ENCODE measurements around the gene PKD1L1. TPM values are rescaled to one million over a fixed set of nuclear protein-coding genes. Genes with fewer than 3 reads are reported as not detected.

PKD1L1 gene
- total RNA-seq, 6 donors from 2014 or later = 0.46 to 4.8 (median 0.75) TPM

GRCh38 chr7:47751043-47751442 lies 197.2 kb downstream of the PKD1L1 start:
- H3K4me3 ChIP-seq = no peak overlapping the region
- WGBS, 2 donors = 57 to 58% methylated on average over 5 of the region's 5 CpGs
- H3K36me3 ChIP-seq = no peaks in the 10 kb centered on the region
- H3K9me3 ChIP-seq = no peaks in the 10 kb centered on the region
- ATAC-seq (ENCODE audit: low FRiP score in 2 of 2) (no peak), DNase-seq (no peak)
- no peak overlapping the region for H3K27ac ChIP-seq
- TF ChIP-seq EP300 (IDR thresholded peaks at IDR 0.05) (no peak), POLR2AphosphoS5 (IDR thresholded peaks at IDR 0.05) (no peak)
- H3K4me1 ChIP-seq = no peaks in the 10 kb centered on the region
- H3K27me3 ChIP-seq = no peaks in the 10 kb centered on the region

- H3K4me3 ChIP-seq = no peak overlapping the region
- H3K9me3 ChIP-seq = no peaks in the 10 kb centered on the region
- WGBS, 2 donors = 83 to 85% methylated on average over 7 of the region's 7 CpGs
- H3K4me1 ChIP-seq = peaks cover 0 to 6% (median 0%) of the 10 kb centered on the region in 4 donors
- DNase-seq (no peak), ATAC-seq (ENCODE audit: low FRiP score in 2 of 2) (no peak)
- H3K27ac ChIP-seq = no peak overlapping the region
- no peaks in the 10 kb centered on the region for H3K27me3 ChIP-seq
- TF ChIP-seq POLR2A (IDR thresholded peaks at IDR 0.05) (no peak), POLR2AphosphoS5 (IDR thresholded peaks at IDR 0.05) (no peak), EP300 (IDR thresholded peaks at IDR 0.05) (no peak)
- H3K36me3 ChIP-seq = no peaks in the 10 kb centered on the region
Observed at GRCh38 chr7:47748041-47748440, 200.2 kb downstream of the PKD1L1 start.

- Histone ChIP-seq H3K27ac (no peak overlapping the region), H3K4me1 (peaks cover 0 to 6% (median 0%) of the 10 kb centered on the region in 4 donors)
Observed at GRCh38 chr7:47747160-47747559, 201.1 kb downstream of the PKD1L1 start.

GRCh38 chr7:47746468-47746867 lies 201.8 kb downstream of the PKD1L1 start:
- ATAC-seq (ENCODE audit: low FRiP score in 2 of 2) = no peak
- WGBS, 2 donors = 100% methylated on average over 2 of the region's 4 CpGs
- H3K36me3 ChIP-seq = no peaks in the 10 kb centered on the region
- DNase-seq = peak in 1 of 2 donors; percentile 41
- no peaks in the 10 kb centered on the region for H3K9me3 ChIP-seq
- H3K27ac ChIP-seq = no peak overlapping the region
- no peak overlapping the region for H3K4me3 ChIP-seq
- peaks cover 0 to 6% (median 0%) of the 10 kb centered on the region in 4 donors for H3K4me1 ChIP-seq
- TF ChIP-seq POLR2A (IDR thresholded peaks at IDR 0.05) = no peak
- no peak for TF ChIP-seq POLR2AphosphoS5 (IDR thresholded peaks at IDR 0.05)
- no peak for TF ChIP-seq CTCF (IDR thresholded peaks at IDR 0.05)
- no peak for TF ChIP-seq EP300 (IDR thresholded peaks at IDR 0.05)
- H3K27me3 ChIP-seq = no peaks in the 10 kb centered on the region

More at GRCh38 chr7:47747160-47747559, 201.1 kb downstream of the PKD1L1 start:
- 81 to 85% methylated on average over 6 of the region's 6 CpGs for WGBS, 2 donors
- ATAC-seq (ENCODE audit: low FRiP score in 2 of 2) (no peak), DNase-seq (no peak)
- Histone ChIP-seq H3K4me3 (no peak overlapping the region), H3K36me3 (no peaks in the 10 kb centered on the region), H3K27me3 (no peaks in the 10 kb centered on the region), H3K9me3 (no peaks in the 10 kb centered on the region)
- no peak for TF ChIP-seq POLR2AphosphoS5 (IDR thresholded peaks at IDR 0.05)
- no peak for TF ChIP-seq EP300 (IDR thresholded peaks at IDR 0.05)
- no peak for TF ChIP-seq CTCF (IDR thresholded peaks at IDR 0.05)
- no peak for TF ChIP-seq POLR2A (IDR thresholded peaks at IDR 0.05)

GRCh38 chr7:47744883-47745282 lies 203.4 kb downstream of the PKD1L1 start:
- TF ChIP-seq POLR2AphosphoS5 (IDR thresholded peaks at IDR 0.05) (no peak), EP300 (IDR thresholded peaks at IDR 0.05) (no peak), POLR2A (IDR thresholded peaks at IDR 0.05) (no peak), CTCF (IDR thresholded peaks at IDR 0.05) (no peak)
- H3K4me3 ChIP-seq = no peak overlapping the region
- no peak overlapping the region for H3K27ac ChIP-seq
- H3K27me3 ChIP-seq = no peaks in the 10 kb centered on the region
- WGBS, 2 donors = 91 to 96% methylated on average over 8 of the region's 8 CpGs
- H3K36me3 ChIP-seq = no peaks in the 10 kb centered on the region
- no peaks in the 10 kb centered on the region for H3K9me3 ChIP-seq
- DNase-seq (no peak), ATAC-seq (ENCODE audit: low FRiP score in 2 of 2) (no peak)
- H3K4me1 ChIP-seq = peaks cover 0 to 6% (median 0%) of the 10 kb centered on the region in 4 donors

- TF ChIP-seq POLR2A (IDR thresholded peaks at IDR 0.05) (no peak), POLR2AphosphoS5 (IDR thresholded peaks at IDR 0.05) (no peak), EP300 (IDR thresholded peaks at IDR 0.05) (no peak), CTCF (IDR thresholded peaks at IDR 0.05) (no peak)
- no peaks in the 10 kb centered on the region for H3K9me3 ChIP-seq
- no peak overlapping the region for H3K27ac ChIP-seq
- no peaks in the 10 kb centered on the region for H3K36me3 ChIP-seq
- peaks cover 0 to 6% (median 0%) of the 10 kb centered on the region in 4 donors for H3K4me1 ChIP-seq
- H3K27me3 ChIP-seq = no peaks in the 10 kb centered on the region
- ATAC-seq (ENCODE audit: low FRiP score in 2 of 2) (no peak), DNase-seq (peak in 1 of 2 donors; percentile 45)
- no peak overlapping the region for H3K4me3 ChIP-seq
- 54 to 56% methylated on average over 25 of the region's 25 CpGs for WGBS, 2 donors
Observed at GRCh38 chr7:47743965-47744591, 204.2 kb downstream of the PKD1L1 start.
